GM19395 (cell line): ENCODE measurements around the gene EEIG1.
"Not testable (repeated sequence)": the region's sequence is repeated elsewhere in the genome, so short reads cannot be mapped to it uniquely, and the experiment has no call there.

Experiments used
- ATAC-seq: cut with Tn5 transposase; IDR thresholded peaks from one replicate; pipeline ENCODE4 v1.9.1; 2021; ENCODE audit warnings: mild to moderate bottlenecking, moderate library complexity; ENCODE audit not compliant: unreplicated experiment

Gene EEIG1

DNA sequence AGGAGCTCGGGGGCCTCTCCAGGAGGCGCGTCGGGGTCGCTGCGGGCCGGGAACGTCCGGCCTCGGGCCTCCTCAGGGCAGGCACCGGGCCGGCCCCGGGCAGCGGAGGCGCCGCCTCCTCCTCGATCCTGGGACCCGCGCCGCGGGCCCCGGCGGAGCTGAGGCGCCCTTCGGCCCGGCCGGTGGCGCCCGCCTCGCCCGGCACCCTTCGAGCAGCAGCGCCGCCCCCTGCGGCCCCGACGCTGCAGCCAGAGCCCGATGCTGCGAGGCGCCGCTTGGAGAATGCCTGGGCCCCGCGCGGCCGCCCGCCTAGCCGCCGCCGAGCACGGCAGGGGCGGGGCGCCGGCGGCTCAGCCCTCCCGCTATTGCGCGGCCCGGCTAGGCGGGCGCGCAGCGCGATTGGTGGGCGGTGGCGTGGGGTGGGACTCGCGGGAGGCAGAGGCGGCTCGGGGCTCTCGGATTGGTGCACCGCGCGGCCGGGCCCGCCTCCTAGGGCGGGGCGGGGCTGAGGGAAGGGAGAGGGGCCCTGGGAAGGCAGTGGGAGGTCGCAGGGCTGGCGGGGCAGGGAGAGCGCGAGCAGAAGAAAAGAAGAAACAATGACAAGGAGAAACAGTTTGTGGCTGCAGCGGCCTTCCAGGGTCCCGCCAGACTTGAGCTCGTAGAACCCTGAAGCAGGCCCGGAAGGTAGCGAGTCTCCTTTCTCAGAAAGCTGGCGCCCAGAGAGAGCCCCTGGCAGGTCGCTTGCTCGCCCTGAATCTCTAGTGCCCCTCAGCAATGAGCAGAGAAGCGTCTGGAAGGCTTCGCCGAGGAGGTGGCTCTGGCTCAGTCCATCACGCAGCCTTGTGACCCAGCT, at the start of gene EEIG1:
Gene EEIG1, minus strand, starts transcription at position 284 of the 853 bp plus-strand sequence. CDS start 852 bp downstream, outside the sequence.
- ATAC-seq, result peak; percentile 66

DNA sequence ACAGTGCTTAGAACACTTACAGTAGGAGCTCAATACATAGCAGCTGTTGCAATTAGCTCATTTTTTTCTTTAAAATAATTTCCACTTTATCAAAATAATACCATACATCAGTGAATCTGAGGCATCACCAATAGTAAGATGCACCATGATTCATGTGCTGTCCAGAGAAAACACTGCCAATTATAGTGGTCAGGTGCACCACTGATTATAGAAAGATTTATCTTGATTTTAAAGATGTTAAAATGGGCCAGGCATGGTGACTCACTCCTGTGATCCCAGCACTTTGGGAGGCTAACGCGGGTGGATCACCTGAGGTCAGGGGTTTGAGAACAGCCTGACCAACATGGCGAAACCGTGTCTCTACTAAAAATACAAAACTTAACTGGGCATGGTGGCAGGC, 46.9 kb upstream of the EEIG1 start:
- ATAC-seq, result no peak

DNA sequence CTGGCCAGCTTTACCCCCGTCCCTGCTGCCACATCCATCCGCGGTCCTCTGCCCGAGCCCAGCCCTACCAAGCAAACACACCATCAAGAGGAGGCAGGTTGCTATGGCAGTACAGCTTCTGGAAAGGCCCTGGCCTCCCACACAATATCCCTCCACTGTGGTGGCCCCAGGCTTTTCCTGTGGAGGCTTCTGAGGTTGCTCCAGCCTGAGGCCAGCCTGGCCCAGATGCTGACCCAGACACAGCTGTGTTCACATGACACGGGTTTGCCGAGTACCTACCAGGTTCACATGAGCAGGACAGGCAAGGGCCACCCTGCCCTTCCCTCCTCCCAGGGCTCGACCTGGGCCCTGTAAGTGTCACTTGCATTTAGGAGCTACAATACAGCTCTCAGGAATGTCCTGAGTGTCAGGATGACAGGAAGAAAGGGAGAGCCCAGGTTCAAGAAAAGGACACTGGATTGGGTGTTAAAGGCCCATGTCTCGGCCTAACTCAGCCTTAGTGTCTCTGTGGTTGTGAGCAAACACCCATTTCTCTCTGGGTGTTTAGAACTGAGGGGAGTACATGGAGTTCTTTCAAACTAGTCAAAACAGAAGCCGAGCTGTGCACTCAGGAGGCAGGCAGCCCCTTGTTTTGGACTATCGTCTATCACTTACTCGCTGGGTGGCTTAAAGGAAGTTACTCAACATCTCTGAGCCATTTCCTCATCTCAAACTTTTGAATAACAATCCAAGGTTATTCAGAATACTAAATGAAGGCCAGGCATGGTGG, 46.2 kb upstream of the EEIG1 start:
- ATAC-seq, result no peak

DNA sequence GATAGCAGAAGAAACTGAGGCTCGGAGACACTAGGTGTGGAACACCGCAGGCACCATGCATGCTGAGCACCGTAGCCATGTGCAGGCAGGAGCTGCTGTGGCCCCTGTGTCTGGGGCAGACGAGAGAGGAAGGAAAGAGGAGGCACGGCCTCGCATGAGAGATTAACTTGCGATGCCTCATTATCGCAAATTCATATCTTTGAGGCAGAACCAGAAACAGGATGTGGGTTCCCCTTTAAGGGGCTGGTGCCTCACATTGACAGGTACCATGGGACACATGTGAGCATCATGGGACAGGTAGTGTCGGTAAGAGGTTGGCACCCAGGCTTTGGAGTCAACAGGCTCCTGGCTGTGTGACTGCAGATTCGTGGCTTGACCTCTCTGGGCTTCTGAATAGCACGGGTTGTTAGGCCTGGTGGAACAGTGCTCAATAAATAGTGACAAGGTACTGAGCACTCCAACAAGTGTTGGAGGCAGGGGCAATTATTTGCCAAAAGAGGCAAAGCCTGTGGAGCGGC, 45.5 kb upstream of the EEIG1 start:
- ATAC-seq, result no peak

DNA sequence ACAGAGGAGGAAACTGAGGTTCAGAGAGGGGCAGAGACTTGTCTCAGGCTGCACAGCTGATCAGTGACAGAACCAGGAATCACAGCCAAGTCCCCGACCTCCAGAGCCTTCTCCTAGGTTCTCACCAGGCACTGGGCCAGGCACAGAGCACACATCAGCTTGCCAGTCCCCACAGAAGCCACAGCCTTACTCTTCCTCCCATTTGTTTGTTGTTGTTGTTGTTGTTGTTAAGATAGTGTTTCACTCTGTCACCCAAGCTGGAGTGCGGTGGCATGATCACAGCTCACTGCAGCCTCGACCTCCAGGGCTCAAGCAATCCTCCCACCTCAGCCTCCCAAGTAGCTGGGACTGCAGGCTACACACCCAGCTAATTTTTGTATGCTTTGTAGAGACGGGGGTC, 44.9 kb upstream of the EEIG1 start:
- no peak for ATAC-seq

DNA sequence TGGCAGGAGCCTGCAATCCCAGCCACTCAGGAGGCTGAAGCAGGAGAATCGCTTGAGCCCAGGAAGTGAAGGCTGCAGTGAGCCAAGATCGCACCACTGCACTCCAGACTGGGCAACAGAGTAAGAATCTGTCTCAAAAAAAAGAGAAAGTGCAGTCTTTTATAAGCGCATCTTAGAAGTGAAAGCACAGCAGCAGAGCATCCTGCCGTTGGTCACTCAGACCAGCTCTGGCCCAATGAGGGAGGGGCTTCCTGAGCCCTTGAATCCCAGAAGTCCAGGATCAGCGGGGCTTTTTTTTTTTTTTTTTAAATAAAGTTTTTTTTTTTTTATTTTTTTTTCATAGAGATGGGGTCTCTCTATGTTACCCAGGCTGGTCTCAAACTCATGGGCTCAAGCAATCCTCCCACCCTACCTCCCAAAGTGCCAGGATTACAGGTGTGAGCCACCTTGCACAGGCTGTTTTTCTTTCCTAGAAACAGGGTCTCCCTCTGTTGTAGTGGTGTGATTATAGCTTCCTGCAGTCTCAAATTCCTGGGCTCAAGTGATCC, 44.0 kb upstream of the EEIG1 start:
- no peak for ATAC-seq

DNA sequence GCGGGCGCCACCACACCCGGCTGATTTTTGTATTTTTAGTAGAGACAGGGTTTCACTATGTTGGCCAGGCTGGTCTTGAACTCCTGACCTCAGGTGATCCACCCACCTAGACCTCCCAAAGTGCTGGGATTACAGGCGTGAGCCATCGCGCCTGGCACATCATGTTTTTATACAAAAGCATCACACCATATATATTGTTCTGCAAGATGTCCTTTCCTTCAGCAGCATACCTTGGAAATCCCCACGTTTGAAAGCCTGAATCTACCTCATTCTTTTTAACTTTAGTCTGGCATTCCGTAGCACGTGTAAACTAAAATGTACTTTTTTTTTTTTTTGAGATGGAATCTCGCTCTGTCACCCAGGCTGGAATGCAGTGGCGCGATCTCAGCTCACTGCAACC, 42.9 kb upstream of the EEIG1 start:
- ATAC-seq, result not testable (repeated sequence)

DNA sequence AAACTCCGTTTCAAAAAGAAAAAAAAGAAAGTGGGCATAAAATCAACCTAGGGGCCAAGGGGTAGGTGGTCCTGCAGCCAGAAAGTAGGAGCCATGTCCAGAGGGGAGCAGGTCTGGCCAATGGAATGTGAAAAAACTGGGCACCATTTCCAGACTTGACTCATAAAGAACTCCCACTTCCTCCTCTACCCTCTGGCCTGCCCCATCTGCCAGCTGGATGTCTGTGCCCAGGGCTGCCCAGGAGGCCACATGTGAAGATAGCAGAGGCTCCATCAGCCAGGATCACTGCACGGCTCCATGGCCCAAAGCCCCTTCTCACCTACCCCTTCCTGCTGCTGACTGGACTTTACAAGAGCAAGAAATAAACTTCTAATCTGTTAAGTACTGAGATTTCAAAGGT, 42.1 kb upstream of the EEIG1 start:
- ATAC-seq, result no peak

DNA sequence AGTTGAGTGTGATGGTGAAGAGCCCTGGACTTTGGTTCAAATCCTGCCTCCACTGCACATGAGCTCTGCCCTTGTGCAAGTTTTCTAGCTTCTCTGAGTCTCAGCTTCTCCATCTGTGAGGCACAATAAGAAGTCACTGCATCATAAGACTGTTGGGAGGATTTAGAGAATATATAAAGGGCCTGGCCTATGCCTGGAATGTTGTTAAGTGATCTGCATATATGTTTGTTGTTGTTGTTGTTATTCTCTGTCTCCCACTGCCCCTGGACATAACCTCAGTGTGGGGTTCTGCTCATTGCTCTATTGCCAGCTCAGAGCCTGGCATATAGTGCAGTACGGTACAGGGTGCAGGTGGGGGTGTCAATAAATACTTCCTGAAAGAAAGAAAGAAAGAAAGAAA, 40.3 kb upstream of the EEIG1 start:
- no peak for ATAC-seq

DNA sequence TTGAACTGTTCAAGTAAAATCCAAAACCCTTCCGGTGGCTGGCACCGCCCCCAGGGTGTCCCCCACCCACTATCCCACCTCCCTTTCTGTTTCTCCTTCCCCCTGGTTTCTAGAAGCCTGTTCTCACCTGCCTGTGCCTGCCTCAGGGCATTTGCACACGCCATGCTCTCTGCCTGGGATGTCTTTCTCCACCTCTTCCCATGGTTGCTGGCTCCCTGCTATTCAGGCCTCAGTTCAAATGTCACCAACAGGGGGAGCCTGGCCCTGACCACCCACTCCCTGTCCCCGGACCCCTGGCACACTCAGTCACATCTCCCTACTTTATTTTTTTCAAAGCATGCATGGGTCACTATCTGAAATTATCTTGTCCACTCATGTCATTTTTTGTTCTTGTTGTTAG, 39.9 kb upstream of the EEIG1 start:
- ATAC-seq, result no peak

DNA sequence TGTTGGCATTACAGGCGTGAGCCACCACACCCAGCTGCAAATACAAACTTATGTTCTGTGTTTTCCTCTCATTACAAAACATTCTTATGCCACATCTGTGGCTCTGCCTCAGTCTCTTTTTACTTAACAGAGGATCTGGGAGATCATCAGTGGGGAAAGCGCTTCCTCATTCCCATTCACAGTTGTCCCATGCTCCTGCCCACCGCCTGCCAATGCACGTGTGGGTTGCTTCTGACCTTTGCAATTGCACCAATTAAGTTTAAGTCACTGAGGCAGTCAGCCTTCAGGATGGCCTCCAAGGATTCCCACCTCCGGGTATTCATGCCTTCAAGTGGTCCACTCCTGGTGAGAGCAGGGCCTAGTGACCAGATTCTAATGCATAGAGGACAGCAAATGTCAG, 34.9 kb upstream of the EEIG1 start:
- no peak for ATAC-seq

DNA sequence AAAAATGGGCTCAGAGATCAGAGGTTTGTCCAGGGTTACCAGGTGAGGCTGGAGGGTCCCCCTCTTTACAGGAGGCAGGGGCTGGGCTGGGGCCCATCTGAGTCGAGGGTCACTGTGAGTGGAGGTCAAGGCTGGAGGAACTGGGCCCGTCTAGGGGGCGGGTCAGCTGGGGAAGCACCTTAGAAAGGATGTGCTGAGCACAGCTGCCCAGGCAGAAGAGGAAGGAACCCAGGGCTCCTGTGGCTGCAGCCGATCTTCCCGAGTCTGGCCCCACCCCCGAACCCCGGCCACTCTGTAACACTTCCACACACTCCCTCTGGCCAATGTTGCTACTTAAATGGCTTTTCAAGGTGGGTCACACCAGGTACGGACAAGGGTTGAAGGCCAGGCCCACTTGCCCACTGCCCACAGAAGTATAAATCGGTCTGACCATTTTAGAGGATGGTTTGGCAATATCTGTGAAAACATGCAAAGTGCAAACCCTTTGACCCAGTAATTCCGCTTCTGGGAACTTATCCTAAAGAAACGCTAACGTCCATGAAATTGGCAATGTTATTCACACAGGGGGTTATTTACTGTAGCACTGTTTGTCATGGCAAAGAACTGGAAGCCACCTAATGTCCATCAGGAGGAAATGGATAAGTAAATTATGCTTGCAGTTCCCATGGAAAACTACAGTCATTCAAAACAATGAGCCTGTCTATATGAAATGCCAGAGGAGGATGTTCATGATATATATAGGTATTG, 30.5 kb upstream of the EEIG1 start:
- ATAC-seq, result no peak

DNA sequence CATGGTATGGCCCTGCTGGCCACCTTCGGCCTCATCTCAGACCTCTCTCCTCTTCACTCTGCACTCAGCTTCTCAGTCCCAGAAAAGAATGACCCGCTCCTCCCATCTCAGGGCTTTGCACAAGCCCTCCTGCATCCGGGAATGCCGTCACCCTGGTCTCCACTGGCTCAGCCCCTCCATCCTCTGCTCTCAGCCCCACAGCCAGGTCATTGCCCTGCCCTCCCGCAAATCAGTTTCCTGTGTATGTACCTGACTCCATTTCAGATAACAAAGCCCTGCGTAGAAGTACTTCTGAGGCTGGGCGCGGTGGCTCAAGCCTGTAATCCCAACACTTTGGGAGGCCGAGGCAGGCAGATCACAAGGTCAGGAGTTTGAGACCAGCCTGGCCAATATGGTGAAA, 28.9 kb upstream of the EEIG1 start:
- no peak for ATAC-seq

DNA sequence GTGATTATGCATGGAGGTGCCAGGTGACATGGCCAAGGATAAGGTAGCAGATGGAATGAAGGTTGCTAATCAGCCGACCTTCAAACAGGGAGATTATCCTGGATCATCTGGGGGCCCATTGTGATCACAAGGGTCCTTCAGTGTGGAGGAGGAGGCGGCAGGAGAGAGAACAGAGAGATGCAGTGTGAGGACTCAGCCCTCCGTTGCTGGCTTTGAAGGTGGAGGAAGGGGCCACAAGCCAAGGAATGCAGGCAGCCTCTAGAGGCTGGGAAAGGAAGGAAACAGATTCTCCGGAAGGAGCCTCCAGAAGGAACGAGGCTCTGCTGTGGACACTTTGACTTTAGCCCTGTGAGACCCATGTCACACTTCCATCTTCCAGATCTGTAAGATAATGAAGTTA, 27.4 kb upstream of the EEIG1 start:
- ATAC-seq, result no peak

DNA sequence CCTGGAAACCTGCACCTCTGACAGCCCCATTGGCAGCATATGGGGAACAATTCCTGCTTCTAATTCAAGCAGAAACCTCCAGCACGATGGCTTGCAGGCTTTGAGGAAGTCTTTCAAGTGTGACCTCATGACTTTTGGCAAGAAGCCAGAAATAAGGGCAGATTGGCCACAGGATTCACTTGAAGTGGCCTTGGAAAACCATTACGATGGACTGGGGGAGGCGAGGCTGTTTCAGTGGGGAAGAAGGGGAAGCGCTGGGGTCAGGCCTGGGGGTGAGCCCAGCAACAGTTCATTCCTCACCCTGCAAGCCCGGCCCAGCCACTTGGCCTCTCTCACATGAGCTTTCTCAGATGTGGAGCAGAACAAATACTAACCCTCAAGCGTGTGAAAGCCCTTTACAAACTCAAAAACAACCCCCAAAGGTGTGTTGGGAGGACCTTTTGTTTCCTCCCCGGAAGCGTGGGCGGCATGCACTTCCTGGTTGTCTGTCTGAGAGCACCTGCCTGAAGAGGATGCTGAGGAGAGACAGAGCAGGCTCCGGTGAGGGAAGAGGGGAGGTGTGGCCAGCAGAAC, 26.9 kb upstream of the EEIG1 start:
- ATAC-seq, result peak; percentile 77

DNA sequence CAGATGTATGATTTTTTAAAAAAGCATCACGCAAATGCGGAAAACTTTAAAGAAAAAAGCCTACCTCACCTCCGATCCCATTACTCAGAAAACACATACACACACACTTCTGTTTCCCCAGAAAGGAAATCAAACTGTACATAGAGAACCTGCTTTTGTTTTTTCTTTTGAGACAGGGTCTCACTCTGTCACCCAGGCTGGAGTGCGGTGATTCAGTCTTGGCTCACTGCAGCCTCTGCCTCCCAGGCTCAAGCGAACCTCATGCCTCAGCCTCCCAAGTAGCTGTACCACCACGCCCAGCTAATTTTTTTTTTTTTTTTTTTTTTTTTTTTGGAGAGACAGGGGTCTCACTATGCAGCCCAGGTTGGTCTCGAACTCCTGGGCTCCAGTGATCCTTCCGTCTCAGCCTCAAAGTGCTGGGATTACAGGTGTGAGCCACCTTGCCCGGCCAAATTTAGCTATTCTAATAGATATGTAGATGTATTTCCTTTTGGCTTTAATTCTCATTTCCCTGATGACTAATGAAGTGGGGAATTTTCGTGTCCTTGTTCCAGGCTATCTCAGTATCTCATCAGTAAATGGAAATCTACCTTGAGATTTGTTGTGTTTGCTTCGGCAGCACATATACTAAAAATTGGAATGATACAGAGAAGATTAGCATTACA, 25.7 kb upstream of the EEIG1 start:
- no peak for ATAC-seq

DNA sequence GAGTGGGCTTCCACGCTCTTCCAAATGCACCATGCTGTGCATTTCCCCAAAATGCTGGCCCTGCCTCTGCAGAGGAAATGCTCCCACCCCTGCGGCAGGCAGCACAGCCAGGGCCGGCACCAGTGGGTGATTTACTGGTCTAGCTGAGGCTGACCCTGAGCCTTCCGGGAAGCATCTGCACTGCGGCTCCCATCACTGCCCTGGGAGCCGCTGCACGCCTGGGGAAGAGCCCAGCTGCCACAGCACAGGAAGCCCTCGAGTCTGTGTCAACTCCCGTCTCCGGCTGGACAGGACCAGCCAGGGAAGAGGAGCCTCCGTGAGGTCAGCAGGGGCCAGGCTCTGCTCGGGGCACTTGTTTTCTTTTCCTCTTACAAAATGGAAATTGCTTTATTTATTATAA, 25.1 kb upstream of the EEIG1 start:
- ATAC-seq, result no peak

DNA sequence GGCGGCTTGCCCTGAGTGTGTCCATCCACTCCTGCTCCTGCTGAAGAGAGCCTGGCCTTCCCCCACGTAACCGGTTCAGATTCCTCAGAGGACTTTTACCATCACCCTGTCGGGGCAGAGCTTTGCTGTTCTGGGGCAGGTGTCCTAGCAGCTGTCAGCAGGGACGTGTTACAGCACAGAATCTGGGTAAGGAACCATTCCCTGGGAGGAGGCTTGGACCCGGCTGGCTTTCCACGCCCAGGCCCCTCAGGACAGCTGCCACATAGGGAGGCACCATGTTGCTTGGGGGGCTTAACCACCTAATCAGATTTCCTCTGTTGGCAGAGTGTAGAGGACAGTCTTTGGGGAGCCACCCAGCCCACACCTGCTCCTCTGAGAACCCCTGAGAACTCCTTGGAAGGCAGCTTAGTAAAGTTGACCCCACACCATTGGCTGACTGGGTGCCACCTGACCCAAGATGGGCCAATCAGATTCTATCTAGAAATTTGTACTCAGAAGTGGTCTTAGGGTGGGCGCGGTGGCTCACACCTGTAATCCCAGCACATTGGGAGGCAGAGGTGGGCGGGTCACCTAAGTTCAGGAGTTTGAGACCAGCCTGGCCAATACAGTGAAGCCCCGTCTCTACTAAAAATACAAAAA, 23.3 kb upstream of the EEIG1 start:
- ATAC-seq, result no peak

DNA sequence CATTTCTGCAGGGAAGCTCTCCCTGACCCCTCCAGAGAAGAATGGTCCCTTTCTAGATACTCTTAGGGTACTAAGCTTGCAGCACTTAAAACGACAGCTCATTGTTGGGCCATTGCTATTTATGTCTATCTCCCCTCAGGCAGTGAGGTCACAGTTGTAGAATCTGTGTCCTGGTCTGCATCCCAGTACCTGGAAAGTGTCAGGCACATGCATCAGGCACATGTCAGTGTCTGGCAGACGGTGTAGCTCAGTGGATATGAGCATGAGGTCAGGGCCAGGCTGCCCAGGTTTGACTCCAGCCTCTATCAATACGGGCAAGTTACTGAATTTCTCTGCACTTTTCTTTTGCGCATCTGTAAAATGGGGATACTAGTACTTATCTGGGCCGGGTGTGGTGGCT, 22.2 kb upstream of the EEIG1 start:
- no peak for ATAC-seq
